ENCODE data around the gene GTF2F2. TPM values are rescaled to one million over a fixed set of nuclear protein-coding genes. Genes with fewer than 3 reads are reported as not detected.

The GTF2F2 gene
- total RNA-seq, 6 donors from 2014 or later, result 10.2 to 29.3 (median 18.2) TPM

DNA sequence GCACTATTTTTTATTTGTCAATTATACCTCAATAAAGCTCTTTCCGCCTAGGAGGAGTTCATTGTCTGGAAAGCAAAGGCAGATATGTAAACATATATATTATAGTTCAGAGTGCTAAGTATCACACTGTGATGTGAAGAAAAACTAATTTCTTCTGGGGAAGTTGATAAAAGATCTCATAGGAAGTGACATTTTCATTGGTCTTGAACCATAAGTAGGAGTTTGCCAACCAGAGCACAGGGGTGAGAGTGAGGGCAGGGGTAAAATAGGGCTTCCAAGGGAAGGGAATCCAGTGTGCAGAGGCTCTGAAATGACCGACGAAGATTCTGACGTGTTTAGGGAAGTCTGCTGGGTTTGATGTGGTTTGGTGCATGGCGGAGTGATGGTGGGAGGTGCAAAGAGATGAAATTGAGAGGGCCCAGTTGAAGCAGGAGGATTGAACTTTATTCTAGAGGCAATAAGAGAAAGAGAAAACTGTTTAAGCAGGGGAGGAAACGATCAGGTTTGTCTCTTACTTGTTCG lies 780 bp upstream of the GTF2F2 start:
- Histone ChIP-seq H3K36me3 (no peaks in the 10 kb centered on the region), H3K27me3 (no peaks in the 10 kb centered on the region), H3K4me1 (peaks cover 11 to 28% (median 17%) of the 10 kb centered on the region in 4 donors), H3K27ac (peak overlapping the region; percentile 81 to 86 (median 83)), H3K4me3 (peak overlapping the region; percentile 54 to 83 (median 67)), H3K9me3 (no peaks in the 10 kb centered on the region)
- 9 to 10% methylated on average over 7 of the region's 7 CpGs for WGBS, 2 donors
- peak in 1 of 2 donors; percentile 81 for ATAC-seq (ENCODE audit: low FRiP score in 2 of 2)
- TF ChIP-seq POLR2A (IDR thresholded peaks at IDR 0.05), result no peak
- DNase-seq, result peak in 1 of 2 donors; percentile 24

DNA sequence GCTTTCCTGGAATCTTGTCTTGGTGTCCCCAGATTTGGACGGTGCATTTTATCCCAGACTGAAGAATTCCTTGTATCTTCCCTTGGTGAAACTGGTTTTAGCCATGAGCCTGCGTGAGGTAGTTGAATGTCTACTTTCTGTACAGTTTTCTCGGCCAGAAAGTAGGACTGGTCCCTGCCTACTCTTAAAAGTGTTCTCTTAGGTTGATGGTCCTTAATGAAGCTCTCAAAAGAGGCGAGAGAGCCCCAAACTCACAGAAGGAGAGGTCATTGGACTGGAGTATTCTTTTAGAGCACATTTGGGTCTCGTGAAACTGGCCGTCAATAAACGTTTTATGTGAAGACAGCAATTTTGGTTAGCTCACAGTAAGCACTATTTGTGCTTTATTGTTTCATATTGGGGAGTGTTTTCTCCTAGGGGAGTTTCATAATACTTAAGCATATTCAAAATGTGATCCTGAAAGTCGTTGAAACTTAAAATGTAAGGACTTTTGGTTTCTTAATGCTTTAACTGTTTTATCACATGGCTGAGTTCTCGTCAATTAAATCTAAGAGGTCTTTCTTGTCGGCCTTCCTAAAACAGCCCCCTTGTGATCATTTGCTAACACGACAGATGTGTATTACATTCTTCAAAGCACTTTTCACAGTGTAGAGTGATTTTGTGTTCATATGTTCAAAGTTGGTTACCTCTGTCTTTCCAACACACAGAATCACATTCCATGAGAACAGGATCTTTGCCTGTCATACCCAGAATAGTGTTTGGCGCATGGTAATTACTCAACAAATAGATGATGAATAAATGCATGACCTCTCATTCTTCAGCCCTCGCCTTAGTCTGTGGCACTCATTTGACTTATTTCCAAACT lies 889 bp downstream of the GTF2F2 start:
- Histone ChIP-seq H3K4me1 (peaks cover 11 to 28% (median 17%) of the 10 kb centered on the region in 4 donors), H3K36me3 (no peaks in the 10 kb centered on the region), H3K27me3 (no peaks in the 10 kb centered on the region), H3K9me3 (no peaks in the 10 kb centered on the region), H3K27ac (peak overlapping the region; percentile 81 to 86 (median 83)), H3K4me3 (peak overlapping the region; percentile 54 to 83 (median 67))
- DNase-seq, result no peak
- ATAC-seq (ENCODE audit: low FRiP score in 2 of 2), result no peak
- no peak for TF ChIP-seq POLR2A (IDR thresholded peaks at IDR 0.05)
- TF ChIP-seq POLR2AphosphoS5 (IDR thresholded peaks at IDR 0.05), result no peak
- TF ChIP-seq, protein P1, sequence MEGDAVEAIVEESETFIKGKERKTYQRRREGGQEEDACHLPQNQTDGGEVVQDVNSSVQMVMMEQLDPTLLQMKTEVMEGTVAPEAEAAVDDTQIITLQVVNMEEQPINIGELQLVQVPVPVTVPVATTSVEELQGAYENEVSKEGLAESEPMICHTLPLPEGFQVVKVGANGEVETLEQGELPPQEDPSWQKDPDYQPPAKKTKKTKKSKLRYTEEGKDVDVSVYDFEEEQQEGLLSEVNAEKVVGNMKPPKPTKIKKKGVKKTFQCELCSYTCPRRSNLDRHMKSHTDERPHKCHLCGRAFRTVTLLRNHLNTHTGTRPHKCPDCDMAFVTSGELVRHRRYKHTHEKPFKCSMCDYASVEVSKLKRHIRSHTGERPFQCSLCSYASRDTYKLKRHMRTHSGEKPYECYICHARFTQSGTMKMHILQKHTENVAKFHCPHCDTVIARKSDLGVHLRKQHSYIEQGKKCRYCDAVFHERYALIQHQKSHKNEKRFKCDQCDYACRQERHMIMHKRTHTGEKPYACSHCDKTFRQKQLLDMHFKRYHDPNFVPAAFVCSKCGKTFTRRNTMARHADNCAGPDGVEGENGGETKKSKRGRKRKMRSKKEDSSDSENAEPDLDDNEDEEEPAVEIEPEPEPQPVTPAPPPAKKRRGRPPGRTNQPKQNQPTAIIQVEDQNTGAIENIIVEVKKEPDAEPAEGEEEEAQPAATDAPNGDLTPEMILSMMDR (IDR thresholded peaks at IDR 0.05), result peak in 1 of 6 experiments; percentile 15
- no peak for TF ChIP-seq EP300 (IDR thresholded peaks at IDR 0.05)
- 9 to 12% methylated on average over 13 of the region's 13 CpGs for WGBS, 2 donors

DNA sequence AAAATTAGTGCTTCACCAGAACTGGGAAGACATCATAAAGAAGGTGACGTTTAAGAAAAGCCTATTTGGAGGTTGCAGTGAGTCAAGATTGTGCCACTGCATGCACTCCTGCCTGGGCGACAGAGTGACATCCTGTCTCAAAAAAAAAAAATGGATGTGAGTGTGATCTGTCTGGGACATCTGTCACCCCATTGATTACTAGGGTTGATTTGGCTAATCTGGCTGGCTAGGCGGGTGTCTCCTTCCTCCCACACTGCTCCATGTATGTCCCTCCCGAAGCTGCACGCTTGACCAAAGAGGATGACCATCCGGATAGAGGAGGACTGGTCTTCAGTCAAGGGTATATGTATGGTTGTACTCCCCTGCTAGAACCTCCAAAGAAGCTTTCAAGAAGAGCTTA lies 2.6 kb downstream of the GTF2F2 start:
- no peak overlapping the region for H3K4me3 ChIP-seq
- ATAC-seq (ENCODE audit: low FRiP score in 2 of 2) (no peak), DNase-seq (no peak)
- 92 to 97% methylated on average over 6 of the region's 6 CpGs for WGBS, 2 donors
- H3K27ac ChIP-seq, result no peak overlapping the region
- TF ChIP-seq POLR2AphosphoS5 (IDR thresholded peaks at IDR 0.05), result no peak
- TF ChIP-seq, protein P1 (IDR thresholded peaks at IDR 0.05), result no peak
- no peak for TF ChIP-seq POLR2A (IDR thresholded peaks at IDR 0.05)
- no peak for TF ChIP-seq EP300 (IDR thresholded peaks at IDR 0.05)
- no peaks in the 10 kb centered on the region for H3K27me3 ChIP-seq
- no peaks in the 10 kb centered on the region for H3K9me3 ChIP-seq
- peaks cover 11 to 28% (median 17%) of the 10 kb centered on the region in 4 donors for H3K4me1 ChIP-seq
- no peaks in the 10 kb centered on the region for H3K36me3 ChIP-seq

DNA sequence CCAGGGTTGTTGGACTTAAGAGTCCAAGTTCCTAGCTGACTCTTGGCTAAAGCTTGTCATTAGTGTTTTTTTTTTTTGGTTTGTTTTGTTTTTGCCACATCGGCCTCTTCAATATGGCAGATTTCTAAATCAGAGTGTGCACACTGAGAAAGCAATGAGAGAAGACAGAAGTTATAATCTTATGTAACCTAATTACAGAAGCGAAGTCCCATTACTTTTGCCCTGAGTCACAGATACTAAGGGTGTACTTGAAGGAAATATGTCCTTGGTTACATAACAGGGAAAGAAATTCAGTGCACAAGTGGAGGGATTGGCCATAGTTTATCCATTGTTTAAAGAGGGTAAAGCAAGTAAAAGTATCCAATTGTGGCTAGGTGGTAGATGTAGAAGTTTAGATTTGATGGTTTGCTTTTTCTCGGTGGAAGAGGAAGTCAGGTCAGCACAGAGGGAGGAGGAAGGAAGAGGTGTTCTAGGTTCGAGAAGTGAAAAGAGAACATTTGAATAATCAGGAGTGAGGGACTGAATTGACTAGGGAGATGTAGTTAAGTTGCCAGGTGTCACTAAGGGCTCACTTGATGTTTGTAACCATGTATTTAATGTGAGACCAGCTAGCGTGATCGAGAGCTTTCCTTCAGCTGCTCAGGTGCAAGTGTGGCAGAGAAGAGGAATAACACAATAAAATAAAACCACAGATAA lies 12.2 kb downstream of the GTF2F2 start:
- Histone ChIP-seq H3K4me3 (no peak overlapping the region), H3K4me1 (peaks cover 0 to 15% (median 0%) of the 10 kb centered on the region in 4 donors), H3K9me3 (peaks cover 0 to 12% (median 0%) of the 10 kb centered on the region in 4 donors), H3K27me3 (no peaks in the 10 kb centered on the region), H3K36me3 (no peaks in the 10 kb centered on the region), H3K27ac (peak overlapping the region in 3 of 4 donors; percentile 16 to 66 (median 26))
- DNase-seq, result no peak
- peak; percentile 45 to 68 for ATAC-seq (ENCODE audit: low FRiP score in 2 of 2)
- TF ChIP-seq POLR2AphosphoS5 (IDR thresholded peaks at IDR 0.05), result no peak
- TF ChIP-seq, protein P1 (IDR thresholded peaks at IDR 0.05), result no peak
- no peak for TF ChIP-seq EP300 (IDR thresholded peaks at IDR 0.05)
- TF ChIP-seq POLR2A (IDR thresholded peaks at IDR 0.05), result no peak
- 45 to 77% methylated on average over 6 of the region's 6 CpGs for WGBS, 2 donors

Data from upper lobe of left lung (tissue), 6 donors.